ENCODE measurements around the gene RAB5A.
"Not testable (repeated sequence)": the region's sequence is repeated elsewhere in the genome, so short reads cannot be mapped to it uniquely, and the experiment has no call there.

DNA sequence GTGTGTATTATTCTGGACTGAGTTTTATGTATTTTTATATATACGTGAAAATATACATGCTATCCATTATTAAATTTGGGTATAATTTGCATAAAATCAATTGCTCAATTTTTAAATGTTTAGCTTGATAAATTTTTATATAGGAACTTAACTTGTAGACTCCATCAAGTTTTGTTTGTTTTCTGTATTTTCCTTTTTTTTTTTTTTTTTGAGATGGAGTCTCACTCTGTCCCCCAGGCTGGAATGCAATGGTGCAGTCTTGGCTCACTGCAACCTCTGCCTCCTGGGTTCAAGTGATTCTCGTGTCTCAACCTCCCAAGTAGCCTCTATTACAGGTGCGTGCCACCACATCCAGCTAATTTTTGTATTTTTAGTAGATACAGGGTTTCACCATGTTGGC is 69.2 kb downstream of the RAB5A start:
- TF ChIP-seq POLR2AphosphoS5 (IDR thresholded peaks at IDR 0.05; ENCODE audit: low read depth); CTCF (IDR thresholded peaks at IDR 0.05; ENCODE audit: insufficient read depth, low read length); REST (IDR thresholded peaks at IDR 0.05; ENCODE audit: insufficient replicate concordance, low read depth): not testable (repeated sequence)
